Measurements from ENCODE around the gene MFAP3L. TPM values are rescaled to one million over a fixed set of nuclear protein-coding genes. Genes with fewer than 3 reads are reported as not detected.

The MFAP3L gene
- total RNA-seq, 1 experiment from 2014 or later: 6.2 TPM

GRCh38 chr4:170030121-170030520, 3.9 kb upstream of the MFAP3L start:
- Histone ChIP-seq H3K27me3 (ENCODE audit: insufficient read depth, low read depth) (no peaks in the 10 kb centered on the region), H2AFZ (no peak overlapping the region), H3K79me2 (ENCODE audit: low read depth) (no peaks in the 10 kb centered on the region), H3K9me3 (ENCODE audit: insufficient read depth, low read depth) (peaks cover 6% of the 10 kb centered on the region; the same call in 1 of the 2 replicates), H3F3A (ENCODE audit: insufficient read depth, low read depth) (0 out of 2 replicates have a peak, but pooled peaks cover 3% of the 10 kb centered on the region), H3K4me1 (replicated peaks; ENCODE audit: insufficient read depth) (no peaks in the 10 kb centered on the region), H3K9me2 (ENCODE audit: insufficient read depth) (no peaks in the 10 kb centered on the region), H3K27ac (no peak overlapping the region), H4K20me1 (ENCODE audit: insufficient read depth) (no peaks in the 10 kb centered on the region), H3K4me2 (no peak overlapping the region), H3K4me3 (no peak overlapping the region), H3K36me3 (ENCODE audit: low read depth) (no peaks in the 10 kb centered on the region)
- ChIA-PET CTCF (no interaction called here), POLR2A (ENCODE audit: unreplicated experiment) (no interaction called here)
- intact Hi-C loops (cut with micrococcal nuclease; ENCODE audit: unreplicated experiment): no loop called here
- DNase-seq: no peak
- no TSS peak for BruUV-seq (replicated peaks)
- TF ChIP-seq EZH2 (IDR thresholded peaks at IDR 0.05; ENCODE audit: low read depth) (no peak), CTCF (conservative IDR thresholded peaks at IDR 0.05) (no peak)

- POLR2A ChIA-PET (ENCODE audit: unreplicated experiment): no interaction called here
- H2AFZ ChIP-seq: peak overlapping the region; percentile 97
- BruUV-seq (replicated peaks): no TSS peak
Observed at GRCh38 chr4:170027181-170027829, 1.1 kb upstream of the MFAP3L start.

More at GRCh38 chr4:170027181-170027829, 1.1 kb upstream of the MFAP3L start:
- CTCF ChIA-PET: no interaction called here
- Histone ChIP-seq H3K27me3 (ENCODE audit: insufficient read depth, low read depth) (no peaks in the 10 kb centered on the region), H3F3A (ENCODE audit: insufficient read depth, low read depth) (0 out of 2 replicates have a peak, but pooled peaks cover 3% of the 10 kb centered on the region), H3K27ac (peak overlapping the region; percentile 50; the same call in 1 of the 2 replicates), H3K4me3 (peak overlapping the region; percentile 75; the same call in 1 of the 2 replicates), H3K36me3 (ENCODE audit: low read depth) (no peaks in the 10 kb centered on the region), H3K79me2 (ENCODE audit: low read depth) (no peaks in the 10 kb centered on the region), H3K9me3 (ENCODE audit: insufficient read depth, low read depth) (peaks cover 6% of the 10 kb centered on the region; the same call in 1 of the 2 replicates), H4K20me1 (ENCODE audit: insufficient read depth) (no peaks in the 10 kb centered on the region), H3K4me1 (replicated peaks; ENCODE audit: insufficient read depth) (no peaks in the 10 kb centered on the region), H3K9me2 (ENCODE audit: insufficient read depth) (no peaks in the 10 kb centered on the region), H3K4me2 (peak overlapping the region; percentile 90)
- no peak for TF ChIP-seq EZH2 (IDR thresholded peaks at IDR 0.05; ENCODE audit: low read depth)
- no peak for TF ChIP-seq CTCF (conservative IDR thresholded peaks at IDR 0.05)
- intact Hi-C loops (cut with micrococcal nuclease; ENCODE audit: unreplicated experiment): loop anchor here (2.0 to 5.0 kb wide), 3 partner anchors 85 to 415 kb away; partner anchors contain the start of gene NEK1
- peak; percentile 63 to 92 for DNase-seq
